Breast epithelium (tissue), 3 donors: ENCODE data around the gene RFC2.

Experiments used
- CTCF ChIP-seq, 3 donors: fragments of 450-650 bp; IDR thresholded peaks; one replicate each; pipeline ENCODE4 v1.5.1; 2016 to 2017; ENCODE audit warnings: antibody characterized with exemption in 3 of 3, mild to moderate bottlenecking in 3 of 3, moderate library complexity in 3 of 3
- POLR2A ChIP-seq: fragments of 450-650 bp; IDR thresholded peaks from one replicate; pipeline ENCODE4 v1.6.1; 2016; ENCODE audit warnings: antibody characterized with exemption, mild to moderate bottlenecking, moderate library complexity

GRCh38 chr7:74286131-74286530, 31.9 kb upstream of the RFC2 start:
- no peak for TF ChIP-seq CTCF (IDR thresholded peaks at IDR 0.05)
- no peak for TF ChIP-seq POLR2A
